ENCODE data around the gene PLCD1. TPM values are rescaled to one million over a fixed set of nuclear protein-coding genes. Genes with fewer than 3 reads are reported as not detected.

The PLCD1 gene
- total and polyA plus RNA-seq, 2 of the 13 experiments (the other 11 are each of a cell fraction or from before 2014, with no cell fraction given) = 10.1 to 12.4 TPM

DNA sequence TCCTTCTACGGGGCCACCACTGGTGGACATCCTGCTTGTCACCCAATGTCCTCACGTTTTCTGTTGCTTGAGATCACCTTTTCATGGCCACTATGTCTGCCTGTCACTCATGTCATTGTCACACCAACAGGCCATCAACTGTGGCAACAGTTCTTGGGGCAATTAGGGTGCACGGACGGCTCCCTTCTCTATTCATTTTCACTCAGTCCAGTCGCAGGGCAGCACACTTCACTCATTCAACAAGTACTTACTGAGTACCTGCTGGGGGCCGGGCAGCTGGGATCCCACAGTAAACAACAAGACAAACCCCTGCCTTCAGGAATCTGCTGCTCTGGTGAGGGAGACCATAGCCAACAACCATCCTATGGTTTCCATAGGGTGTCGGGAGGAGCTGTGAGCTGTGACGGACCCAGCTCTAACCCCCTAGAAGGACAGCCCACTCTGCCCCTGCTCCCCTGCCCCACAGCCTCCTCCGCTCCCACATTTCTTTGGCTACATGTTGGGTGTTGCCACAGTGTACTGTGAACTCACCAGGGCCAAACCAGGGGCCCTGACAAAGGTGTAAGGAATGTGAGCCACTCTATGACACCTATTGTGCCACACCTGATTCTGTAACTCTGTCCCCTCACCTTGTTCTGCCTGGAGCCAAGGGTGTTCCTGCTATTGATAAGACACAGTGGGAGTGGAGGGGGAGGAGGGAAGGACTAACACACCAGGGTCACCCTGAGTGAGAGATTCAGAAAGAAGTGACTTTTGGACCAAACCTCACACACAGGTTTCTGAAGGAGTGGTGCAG lies 37.0 kb downstream of the PLCD1 start:
- peak overlapping the region; percentile 68 for H3K4me2 ChIP-seq (ENCODE audit: low read depth, low read length)
- peak; percentile 48 for DNase-seq (ENCODE audit: low spot score)
- BruUV-seq (replicated peaks) = no TSS peak
- TF ChIP-seq PAWR (CRISPR knock-in tag; IDR thresholded peaks at IDR 0.05; ENCODE audit: borderline replicate concordance) (no peak), RFX1 (IDR thresholded peaks at IDR 0.05) (no peak), ZC3H13 (CRISPR knock-in tag; IDR thresholded peaks at IDR 0.05) (no peak), KLF6 (CRISPR knock-in tag; IDR thresholded peaks at IDR 0.05) (no peak), MIXL1 (CRISPR knock-in tag; IDR thresholded peaks at IDR 0.05) (no peak), ASH2L (IDR thresholded peaks at IDR 0.05; ENCODE audit: insufficient read length, low read depth, low read length) (peak; percentile 29), SOX13 (IDR thresholded peaks at IDR 0.05) (no peak), SOX13 (CRISPR knock-in tag; conservative IDR thresholded peaks at IDR 0.05 in 1 of 2, IDR thresholded peaks at IDR 0.05 in 1 of 2) (peak in 1 of 2 experiments; percentile 18; a peak in 1 of 4 replicates), ZNF605 (CRISPR knock-in tag; IDR thresholded peaks at IDR 0.05) (0 out of 2 replicates have a peak, but pooled peaks have one; percentile 35), NR3C1 (CRISPR knock-in tag; IDR thresholded peaks at IDR 0.05) (no peak)
- TF ChIP-seq, protein P1, sequence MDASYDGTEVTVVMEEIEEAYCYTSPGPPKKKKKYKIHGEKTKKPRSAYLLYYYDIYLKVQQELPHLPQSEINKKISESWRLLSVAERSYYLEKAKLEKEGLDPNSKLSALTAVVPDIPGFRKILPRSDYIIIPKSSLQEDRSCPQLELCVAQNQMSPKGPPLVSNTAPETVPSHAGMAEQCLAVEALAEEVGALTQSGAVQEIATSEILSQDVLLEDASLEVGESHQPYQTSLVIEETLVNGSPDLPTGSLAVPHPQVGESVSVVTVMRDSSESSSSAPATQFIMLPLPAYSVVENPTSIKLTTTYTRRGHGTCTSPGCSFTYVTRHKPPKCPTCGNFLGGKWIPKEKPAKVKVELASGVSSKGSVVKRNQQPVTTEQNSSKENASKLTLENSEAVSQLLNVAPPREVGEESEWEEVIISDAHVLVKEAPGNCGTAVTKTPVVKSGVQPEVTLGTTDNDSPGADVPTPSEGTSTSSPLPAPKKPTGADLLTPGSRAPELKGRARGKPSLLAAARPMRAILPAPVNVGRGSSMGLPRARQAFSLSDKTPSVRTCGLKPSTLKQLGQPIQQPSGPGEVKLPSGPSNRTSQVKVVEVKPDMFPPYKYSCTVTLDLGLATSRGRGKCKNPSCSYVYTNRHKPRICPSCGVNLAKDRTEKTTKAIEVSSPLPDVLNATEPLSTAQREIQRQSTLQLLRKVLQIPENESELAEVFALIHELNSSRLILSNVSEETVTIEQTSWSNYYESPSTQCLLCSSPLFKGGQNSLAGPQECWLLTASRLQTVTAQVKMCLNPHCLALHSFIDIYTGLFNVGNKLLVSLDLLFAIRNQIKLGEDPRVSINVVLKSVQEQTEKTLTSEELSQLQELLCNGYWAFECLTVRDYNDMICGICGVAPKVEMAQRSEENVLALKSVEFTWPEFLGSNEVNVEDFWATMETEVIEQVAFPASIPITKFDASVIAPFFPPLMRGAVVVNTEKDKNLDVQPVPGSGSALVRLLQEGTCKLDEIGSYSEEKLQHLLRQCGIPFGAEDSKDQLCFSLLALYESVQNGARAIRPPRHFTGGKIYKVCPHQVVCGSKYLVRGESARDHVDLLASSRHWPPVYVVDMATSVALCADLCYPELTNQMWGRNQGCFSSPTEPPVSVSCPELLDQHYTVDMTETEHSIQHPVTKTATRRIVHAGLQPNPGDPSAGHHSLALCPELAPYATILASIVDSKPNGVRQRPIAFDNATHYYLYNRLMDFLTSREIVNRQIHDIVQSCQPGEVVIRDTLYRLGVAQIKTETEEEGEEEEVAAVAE (CRISPR knock-in tag; IDR thresholded peaks at IDR 0.05; ENCODE audit: borderline replicate concordance) = no peak
- TF ChIP-seq, protein P2, sequence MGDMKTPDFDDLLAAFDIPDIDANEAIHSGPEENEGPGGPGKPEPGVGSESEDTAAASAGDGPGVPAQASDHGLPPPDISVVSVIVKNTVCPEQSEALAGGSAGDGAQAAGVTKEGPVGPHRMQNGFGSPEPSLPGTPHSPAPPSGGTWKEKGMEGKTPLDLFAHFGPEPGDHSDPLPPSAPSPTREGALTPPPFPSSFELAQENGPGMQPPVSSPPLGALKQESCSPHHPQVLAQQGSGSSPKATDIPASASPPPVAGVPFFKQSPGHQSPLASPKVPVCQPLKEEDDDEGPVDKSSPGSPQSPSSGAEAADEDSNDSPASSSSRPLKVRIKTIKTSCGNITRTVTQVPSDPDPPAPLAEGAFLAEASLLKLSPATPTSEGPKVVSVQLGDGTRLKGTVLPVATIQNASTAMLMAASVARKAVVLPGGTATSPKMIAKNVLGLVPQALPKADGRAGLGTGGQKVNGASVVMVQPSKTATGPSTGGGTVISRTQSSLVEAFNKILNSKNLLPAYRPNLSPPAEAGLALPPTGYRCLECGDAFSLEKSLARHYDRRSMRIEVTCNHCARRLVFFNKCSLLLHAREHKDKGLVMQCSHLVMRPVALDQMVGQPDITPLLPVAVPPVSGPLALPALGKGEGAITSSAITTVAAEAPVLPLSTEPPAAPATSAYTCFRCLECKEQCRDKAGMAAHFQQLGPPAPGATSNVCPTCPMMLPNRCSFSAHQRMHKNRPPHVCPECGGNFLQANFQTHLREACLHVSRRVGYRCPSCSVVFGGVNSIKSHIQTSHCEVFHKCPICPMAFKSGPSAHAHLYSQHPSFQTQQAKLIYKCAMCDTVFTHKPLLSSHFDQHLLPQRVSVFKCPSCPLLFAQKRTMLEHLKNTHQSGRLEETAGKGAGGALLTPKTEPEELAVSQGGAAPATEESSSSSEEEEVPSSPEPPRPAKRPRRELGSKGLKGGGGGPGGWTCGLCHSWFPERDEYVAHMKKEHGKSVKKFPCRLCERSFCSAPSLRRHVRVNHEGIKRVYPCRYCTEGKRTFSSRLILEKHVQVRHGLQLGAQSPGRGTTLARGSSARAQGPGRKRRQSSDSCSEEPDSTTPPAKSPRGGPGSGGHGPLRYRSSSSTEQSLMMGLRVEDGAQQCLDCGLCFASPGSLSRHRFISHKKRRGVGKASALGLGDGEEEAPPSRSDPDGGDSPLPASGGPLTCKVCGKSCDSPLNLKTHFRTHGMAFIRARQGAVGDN (CRISPR knock-in tag; IDR thresholded peaks at IDR 0.05) = peak; percentile 16; the same call in 1 of the 2 replicates
- TF ChIP-seq, protein P3, sequence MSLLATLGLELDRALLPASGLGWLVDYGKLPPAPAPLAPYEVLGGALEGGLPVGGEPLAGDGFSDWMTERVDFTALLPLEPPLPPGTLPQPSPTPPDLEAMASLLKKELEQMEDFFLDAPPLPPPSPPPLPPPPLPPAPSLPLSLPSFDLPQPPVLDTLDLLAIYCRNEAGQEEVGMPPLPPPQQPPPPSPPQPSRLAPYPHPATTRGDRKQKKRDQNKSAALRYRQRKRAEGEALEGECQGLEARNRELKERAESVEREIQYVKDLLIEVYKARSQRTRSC (CRISPR knock-in tag; IDR thresholded peaks at IDR 0.05; ENCODE audit: low read depth) = no peak

More for the DNA sequence above, 37.0 kb downstream of the PLCD1 start:
- Histone ChIP-seq H4K20me1 (ENCODE audit: insufficient read depth, low read length) (no peaks in the 10 kb centered on the region), H3K36me3 (replicated peaks in 1 of 2; ENCODE audit: control insufficient read depth in 1 of 2, insufficient read depth in 2 of 2, low read length in 2 of 2) (no peaks in the 10 kb centered on the region), H3K9me3 (ENCODE audit: low read length) (no peaks in the 10 kb centered on the region), H3K4me3 (replicated peaks in 1 of 3; ENCODE audit: insufficient read depth in 1 of 3, low read depth in 2 of 3, low read length in 3 of 3) (peak overlapping the region in 1 of 3 experiments; percentile 44; a peak in 2 of 6 replicates), H3K27ac (ENCODE audit: extremely low read length, insufficient read depth, low read length) (no peak overlapping the region), H2AFZ (ENCODE audit: low read length) (no peak overlapping the region), H3K4me1 (ENCODE audit: insufficient read depth, low read length) (peaks cover 87% of the 10 kb centered on the region), H3K27me3 (ENCODE audit: control insufficient read depth in 1 of 2, insufficient read depth in 2 of 2, low read length in 2 of 2) (peaks cover 1 to 13% of the 10 kb centered on the region in 2 experiments; a peak in 4 of 5 replicates), H3K9ac (ENCODE audit: insufficient read depth, low read depth, low read length) (no peak overlapping the region), H3K79me2 (ENCODE audit: insufficient read depth, low read length) (no peaks in the 10 kb centered on the region)
- CTCF ChIA-PET (ENCODE audit: low intra/inter-chr PET ratio, low total read pairs) = no interaction called here
- POLR2A ChIA-PET = no interaction called here
- 4% methylated on average over 9 of the region's 9 CpGs for WGBS (ENCODE audit: low lambda C conversion rate)
- in situ Hi-C loops (cut with HindIII; ENCODE audit: extremely low pct_ligation_motif_present, low pct_unique_long_range_greater_than_20kb) (no loop called here), intact Hi-C loops (cut with micrococcal nuclease; ENCODE audit: unreplicated experiment) (no loop called here)
- ATAC-seq (peak; percentile 40), FAIRE-seq (no peak)

Measured in HepG2 (cell line).